Measurements from ENCODE around the gene ZBTB40. TPM values are rescaled to one million over a fixed set of nuclear protein-coding genes. Genes with fewer than 3 reads are reported as not detected.

The ZBTB40 gene
- total RNA-seq, 1 experiment from 2014 or later: 16.9 TPM

DNA sequence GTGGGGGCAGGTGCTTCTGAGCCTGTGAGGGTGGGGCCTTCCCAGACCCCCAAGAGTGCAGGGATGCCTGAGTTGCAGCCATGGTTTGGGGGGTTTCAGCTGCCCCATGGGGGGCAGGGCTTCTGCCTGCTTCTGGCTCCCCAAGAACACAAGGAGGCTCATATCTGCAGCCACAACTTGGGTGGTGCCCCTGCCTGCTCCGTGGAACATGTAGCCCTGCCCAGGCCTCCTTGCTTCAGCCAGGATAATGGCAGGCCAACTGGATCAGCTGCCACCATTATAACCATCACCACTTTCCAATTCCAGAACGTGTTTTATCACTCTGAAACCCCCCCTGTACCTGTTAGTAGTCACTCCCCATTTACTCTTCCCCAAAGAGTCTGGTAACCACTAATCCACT is 14.0 kb downstream of the ZBTB40 start:
- Histone ChIP-seq H3K36me3 (no peaks in the 10 kb centered on the region), H3K9me3 (replicated peaks) (no peaks in the 10 kb centered on the region), H3K4me3 (no peak overlapping the region), H3K27me3 (replicated peaks) (no peaks in the 10 kb centered on the region), H3K27ac (no peak overlapping the region), H3K4me1 (replicated peaks) (no peaks in the 10 kb centered on the region)
- no peak for DNase-seq (ENCODE audit: low read depth in 1 of 2, low spot score in 2 of 2)

DNA sequence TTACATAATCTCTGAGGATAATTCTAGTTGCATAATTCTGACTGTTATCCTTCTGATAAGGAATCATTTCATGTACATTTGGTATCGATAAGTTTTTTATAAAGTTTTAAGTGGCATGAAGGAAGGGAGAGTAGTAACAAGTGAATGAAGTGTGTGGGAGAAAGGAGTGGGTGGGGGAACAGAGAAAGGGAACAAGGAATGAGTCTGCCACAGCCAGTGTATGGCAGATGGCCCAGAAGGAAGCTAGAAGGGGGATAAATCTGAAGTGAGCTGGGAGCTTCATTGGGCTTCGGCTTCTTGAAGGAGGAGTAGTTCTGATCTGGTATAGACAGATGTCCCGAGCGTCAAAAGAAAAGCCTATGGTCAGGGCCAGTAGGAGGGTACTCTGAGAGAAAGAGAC is 18.6 kb downstream of the ZBTB40 start:
- Histone ChIP-seq H3K4me1 (replicated peaks) (no peaks in the 10 kb centered on the region), H3K4me3 (no peak overlapping the region), H3K27me3 (replicated peaks) (no peaks in the 10 kb centered on the region), H3K36me3 (peaks cover 3% of the 10 kb centered on the region; the same call in 1 of the 2 replicates), H3K9me3 (replicated peaks) (no peaks in the 10 kb centered on the region), H3K27ac (no peak overlapping the region)
- DNase-seq (ENCODE audit: low read depth in 1 of 2, low spot score in 2 of 2): no peak

DNA sequence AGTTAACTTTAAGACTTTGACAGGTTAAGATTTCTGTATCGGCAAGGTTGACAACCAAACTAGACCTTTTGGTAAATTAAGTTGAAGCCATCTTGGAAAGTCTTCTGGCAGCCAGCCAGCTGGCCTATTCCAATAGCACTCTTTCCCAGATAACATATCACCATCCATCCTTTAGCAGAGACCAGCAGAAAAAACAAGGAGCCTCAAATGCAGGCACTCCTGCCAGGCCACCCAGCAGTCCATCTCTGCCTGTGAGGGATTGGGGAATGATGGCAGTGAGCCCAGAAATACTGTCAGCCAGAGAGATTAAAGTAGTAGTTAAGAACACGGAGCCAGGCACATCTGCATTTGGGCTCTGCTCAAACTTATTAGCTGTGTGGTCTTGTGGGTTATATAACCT is 19.4 kb downstream of the ZBTB40 start:
- Histone ChIP-seq H3K9me3 (replicated peaks) (no peaks in the 10 kb centered on the region), H3K36me3 (peaks cover 3% of the 10 kb centered on the region; the same call in 1 of the 2 replicates), H3K4me3 (no peak overlapping the region), H3K27ac (no peak overlapping the region), H3K4me1 (replicated peaks) (no peaks in the 10 kb centered on the region), H3K27me3 (replicated peaks) (no peaks in the 10 kb centered on the region)
- no peak for DNase-seq (ENCODE audit: low read depth in 1 of 2, low spot score in 2 of 2)

DNA sequence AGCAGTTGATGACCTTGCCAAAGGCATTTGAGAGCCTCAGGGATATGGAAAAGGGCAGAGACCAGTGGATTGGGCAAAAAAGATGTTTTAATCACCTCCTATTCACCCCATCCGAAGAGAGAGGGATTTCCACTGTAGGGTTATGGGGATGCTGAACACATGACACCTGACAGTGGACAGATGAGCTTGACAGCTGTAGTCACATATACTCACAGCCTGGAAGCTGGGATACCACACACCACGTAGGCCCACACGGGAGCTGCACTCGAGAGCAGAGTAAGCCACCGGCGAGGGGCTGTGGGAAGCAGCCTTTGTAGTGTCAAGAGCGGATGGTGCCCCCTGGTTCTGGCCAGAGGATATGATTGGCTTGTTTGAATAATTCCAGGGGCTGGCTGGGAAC is 20.0 kb downstream of the ZBTB40 start:
- no peaks in the 10 kb centered on the region for H3K4me1 ChIP-seq (replicated peaks)
- H3K27ac ChIP-seq: no peak overlapping the region
- no peak overlapping the region for H3K4me3 ChIP-seq
- H3K9me3 ChIP-seq (replicated peaks): no peaks in the 10 kb centered on the region
- DNase-seq (ENCODE audit: low read depth in 1 of 2, low spot score in 2 of 2): no peak
- peaks cover 3% of the 10 kb centered on the region; the same call in 1 of the 2 replicates for H3K36me3 ChIP-seq
- no peaks in the 10 kb centered on the region for H3K27me3 ChIP-seq (replicated peaks)

DNA sequence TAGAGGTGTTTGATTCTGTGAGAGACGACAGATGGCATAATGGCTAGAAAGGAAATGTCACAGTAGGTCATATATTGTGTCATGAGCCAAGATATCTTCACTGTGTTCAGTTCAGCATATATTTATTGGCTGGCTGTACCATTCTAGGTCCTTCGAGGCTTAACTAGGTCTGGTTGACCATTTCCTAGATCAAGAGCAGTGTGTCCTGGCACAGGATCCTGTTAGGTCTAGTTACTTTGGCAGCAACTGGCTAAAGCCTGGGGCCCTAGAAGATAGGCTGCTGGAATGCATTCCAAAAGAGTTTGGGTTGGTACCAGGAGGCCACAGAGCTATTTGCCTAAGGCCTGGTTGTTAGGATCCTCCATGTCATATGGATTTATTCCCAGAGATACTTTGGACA is 20.9 kb downstream of the ZBTB40 start:
- no peak for DNase-seq (ENCODE audit: low read depth in 1 of 2, low spot score in 2 of 2)
- H3K27ac ChIP-seq: no peak overlapping the region
- peaks cover 3% of the 10 kb centered on the region; the same call in 1 of the 2 replicates for H3K36me3 ChIP-seq
- H3K4me1 ChIP-seq (replicated peaks): no peaks in the 10 kb centered on the region
- H3K9me3 ChIP-seq (replicated peaks): no peaks in the 10 kb centered on the region
- no peak overlapping the region for H3K4me3 ChIP-seq
- no peaks in the 10 kb centered on the region for H3K27me3 ChIP-seq (replicated peaks)

DNA sequence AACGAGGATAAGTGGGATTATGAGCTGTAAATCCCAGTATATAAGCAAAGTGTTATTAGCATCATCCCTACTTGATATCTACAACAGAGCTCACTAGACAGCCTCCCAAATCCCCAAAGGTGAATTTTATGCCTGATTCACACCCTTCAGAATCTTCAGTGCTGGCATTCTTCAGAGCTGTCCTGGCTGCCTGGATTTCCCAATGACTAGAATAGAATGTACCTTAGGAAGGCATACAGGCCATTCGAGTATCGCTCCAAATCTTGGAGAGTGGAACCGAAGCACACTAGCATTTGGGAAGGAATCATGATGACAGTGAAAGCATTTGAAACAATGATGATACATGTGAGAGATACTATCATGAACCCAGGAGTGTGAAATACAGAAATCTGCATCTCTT is 22.3 kb downstream of the ZBTB40 start:
- H3K27me3 ChIP-seq (replicated peaks): no peaks in the 10 kb centered on the region
- H3K9me3 ChIP-seq (replicated peaks): no peaks in the 10 kb centered on the region
- no peak for DNase-seq (ENCODE audit: low read depth in 1 of 2, low spot score in 2 of 2)
- H3K36me3 ChIP-seq: peaks cover 3% of the 10 kb centered on the region; the same call in 1 of the 2 replicates
- no peaks in the 10 kb centered on the region for H3K4me1 ChIP-seq (replicated peaks)
- H3K27ac ChIP-seq: no peak overlapping the region
- no peak overlapping the region for H3K4me3 ChIP-seq

DNA sequence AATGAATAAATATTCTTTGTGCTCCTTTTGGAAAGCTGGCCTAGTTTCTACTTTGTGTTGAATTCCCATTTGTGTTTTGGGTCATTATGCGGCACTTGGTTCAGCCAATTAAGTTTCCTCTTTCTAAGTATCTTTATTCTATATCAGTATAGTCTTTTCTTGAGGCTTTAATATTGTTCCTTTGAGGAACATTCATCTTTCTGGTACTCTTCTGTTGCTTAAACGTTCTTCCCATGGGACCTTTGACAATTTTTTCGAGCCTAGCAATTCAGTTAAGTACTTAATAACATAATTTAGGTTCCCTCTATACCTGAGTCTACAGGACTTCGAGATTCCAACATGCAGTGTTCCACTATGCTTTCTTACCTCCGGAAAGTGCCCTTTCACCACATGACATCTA is 24.9 kb downstream of the ZBTB40 start:
- Histone ChIP-seq H3K9me3 (replicated peaks) (no peaks in the 10 kb centered on the region), H3K36me3 (peaks cover 3% of the 10 kb centered on the region; the same call in 1 of the 2 replicates), H3K4me3 (no peak overlapping the region), H3K27me3 (replicated peaks) (no peaks in the 10 kb centered on the region), H3K27ac (no peak overlapping the region), H3K4me1 (replicated peaks) (no peaks in the 10 kb centered on the region)
- DNase-seq (ENCODE audit: low read depth in 1 of 2, low spot score in 2 of 2): no peak

DNA sequence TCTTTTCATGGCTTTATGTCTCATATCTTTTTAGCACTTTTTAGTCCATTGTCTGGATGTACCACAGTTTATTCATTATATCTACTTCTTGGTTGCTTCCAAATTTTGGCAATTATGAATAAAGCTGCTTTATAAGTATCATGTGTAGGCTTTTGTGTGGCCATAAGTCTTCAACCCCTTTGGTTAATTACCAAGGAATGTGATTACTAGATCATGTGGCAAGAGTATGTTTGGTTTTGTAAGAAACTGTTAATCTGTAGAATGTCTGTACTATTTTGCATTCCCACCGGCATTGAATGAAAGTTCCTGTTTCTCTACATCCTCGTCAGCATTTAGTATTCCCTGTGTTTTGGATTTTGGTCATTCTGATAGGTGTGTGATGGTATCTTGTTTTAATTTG is 31.5 kb downstream of the ZBTB40 start:
- Histone ChIP-seq H3K9me3 (replicated peaks) (peaks cover 4% of the 10 kb centered on the region; the same call in 1 of the 2 replicates), H3K36me3 (no peaks in the 10 kb centered on the region), H3K27me3 (replicated peaks) (no peaks in the 10 kb centered on the region), H3K4me3 (no peak overlapping the region), H3K4me1 (replicated peaks) (no peaks in the 10 kb centered on the region), H3K27ac (no peak overlapping the region)
- DNase-seq (ENCODE audit: low read depth in 1 of 2, low spot score in 2 of 2): no peak

DNA sequence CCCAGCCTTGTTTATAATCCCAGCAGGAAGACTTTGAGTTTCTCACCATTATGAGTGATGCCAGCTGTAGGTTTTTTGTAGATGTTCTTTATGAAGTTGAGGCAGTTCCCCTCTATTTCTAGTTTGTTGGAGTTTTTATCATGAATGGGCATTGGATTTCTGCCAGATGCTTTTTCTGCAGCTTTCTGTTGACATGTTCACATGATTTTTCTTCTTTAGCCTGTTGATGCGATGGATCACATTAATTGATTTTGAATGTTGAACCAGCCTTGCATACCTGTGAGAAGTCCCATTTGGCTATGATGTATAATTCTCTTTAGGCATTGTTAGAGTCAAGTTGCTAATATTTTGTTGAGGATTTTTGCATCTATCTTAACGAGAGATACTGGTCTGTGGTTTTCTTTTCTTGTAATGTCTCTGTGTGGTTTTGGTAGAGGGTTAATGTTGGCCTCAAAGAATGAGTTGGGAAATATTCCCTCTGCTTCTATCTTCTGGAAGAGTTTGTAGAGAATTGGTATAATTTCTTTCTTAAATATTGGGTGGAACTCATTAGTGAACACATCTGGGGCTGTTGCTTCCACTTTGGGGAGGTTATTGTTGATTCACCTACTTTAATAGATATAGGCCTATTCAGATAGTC is 33.2 kb downstream of the ZBTB40 start:
- H3K4me1 ChIP-seq (replicated peaks): no peaks in the 10 kb centered on the region
- DNase-seq (ENCODE audit: low read depth in 1 of 2, low spot score in 2 of 2): no peak
- no peaks in the 10 kb centered on the region for H3K36me3 ChIP-seq

DNA sequence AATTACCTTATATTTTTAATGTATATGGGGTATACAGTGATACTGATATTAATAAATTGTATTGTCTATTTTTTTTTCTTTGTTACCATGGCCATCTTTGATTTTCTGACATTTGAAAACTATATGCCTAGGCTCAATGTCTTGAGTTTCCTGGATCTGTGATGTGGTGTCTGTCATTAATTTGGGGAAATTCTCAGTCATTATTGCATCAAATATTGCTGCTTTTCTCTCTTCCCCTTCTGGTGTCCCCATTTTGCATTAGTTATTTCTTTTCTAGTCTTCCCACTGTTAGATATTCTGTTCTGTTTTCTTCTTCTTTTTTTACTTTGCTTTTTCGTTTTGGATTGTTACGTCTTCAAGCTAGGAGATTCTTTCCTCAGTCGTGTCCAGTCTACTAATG is 33.8 kb downstream of the ZBTB40 start:
- no peak for DNase-seq (ENCODE audit: low read depth in 1 of 2, low spot score in 2 of 2)
- no peaks in the 10 kb centered on the region for H3K36me3 ChIP-seq
- H3K9me3 ChIP-seq (replicated peaks): peaks cover 4% of the 10 kb centered on the region; the same call in 1 of the 2 replicates
- no peak overlapping the region for H3K27ac ChIP-seq
- no peak overlapping the region for H3K4me3 ChIP-seq
- no peaks in the 10 kb centered on the region for H3K27me3 ChIP-seq (replicated peaks)
- H3K4me1 ChIP-seq (replicated peaks): no peaks in the 10 kb centered on the region

More for the DNA sequence above, 33.2 kb downstream of the ZBTB40 start:
- no peaks in the 10 kb centered on the region for H3K27me3 ChIP-seq (replicated peaks)
- no peak overlapping the region for H3K27ac ChIP-seq
- H3K9me3 ChIP-seq (replicated peaks): peaks cover 4% of the 10 kb centered on the region; the same call in 1 of the 2 replicates
- H3K4me3 ChIP-seq: no peak overlapping the region

DNA sequence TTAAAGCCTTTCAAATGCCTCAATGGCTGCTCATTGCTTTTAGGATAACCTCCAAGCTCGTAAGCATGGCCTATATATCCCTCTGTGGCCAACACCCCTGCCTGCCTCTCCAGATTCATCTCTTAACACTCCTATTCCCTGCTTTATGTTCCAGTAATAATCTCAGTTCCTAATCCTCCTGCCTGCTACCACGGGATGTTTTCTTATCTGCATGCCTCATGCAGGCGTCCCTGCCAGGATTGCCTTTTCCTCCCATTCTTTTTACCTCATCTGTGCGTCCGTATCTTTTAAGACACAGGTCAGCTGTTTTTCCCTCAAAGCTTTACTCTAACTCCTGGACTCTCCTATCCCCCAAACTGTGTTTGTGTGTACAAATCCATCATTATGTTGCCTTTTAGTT is 36.1 kb downstream of the ZBTB40 start:
- Histone ChIP-seq H3K4me1 (replicated peaks) (no peaks in the 10 kb centered on the region), H3K36me3 (peaks cover 14% of the 10 kb centered on the region), H3K27ac (no peak overlapping the region), H3K9me3 (replicated peaks) (peaks cover 4% of the 10 kb centered on the region; the same call in 1 of the 2 replicates), H3K27me3 (replicated peaks) (no peaks in the 10 kb centered on the region), H3K4me3 (no peak overlapping the region)
- DNase-seq (ENCODE audit: low read depth in 1 of 2, low spot score in 2 of 2): no peak

DNA sequence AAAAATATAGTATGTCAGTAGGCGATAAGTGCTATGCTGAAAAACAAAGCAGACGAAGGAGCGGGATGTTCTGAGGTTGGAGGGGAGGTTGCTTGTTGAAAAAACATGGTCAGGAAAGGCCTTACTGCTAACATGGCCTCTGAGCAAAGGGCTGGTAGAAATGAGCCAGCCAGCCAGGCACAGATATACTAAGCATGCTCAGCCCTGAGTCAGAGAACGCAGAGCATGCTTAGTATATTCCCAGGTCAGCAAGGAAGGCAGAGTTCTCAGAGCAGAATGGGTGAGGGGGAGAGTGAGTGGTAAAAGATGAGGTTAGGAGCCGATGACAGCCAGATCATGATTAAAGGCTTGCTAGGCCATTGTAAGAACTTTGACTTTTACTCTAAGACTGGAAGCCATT is 36.7 kb downstream of the ZBTB40 start:
- no peaks in the 10 kb centered on the region for H3K4me1 ChIP-seq (replicated peaks)
- H3K27me3 ChIP-seq (replicated peaks): no peaks in the 10 kb centered on the region
- no peak overlapping the region for H3K27ac ChIP-seq
- no peak overlapping the region for H3K4me3 ChIP-seq
- peaks cover 19% of the 10 kb centered on the region for H3K36me3 ChIP-seq
- DNase-seq (ENCODE audit: low read depth in 1 of 2, low spot score in 2 of 2): no peak
- H3K9me3 ChIP-seq (replicated peaks): peaks cover 4% of the 10 kb centered on the region; the same call in 1 of the 2 replicates

DNA sequence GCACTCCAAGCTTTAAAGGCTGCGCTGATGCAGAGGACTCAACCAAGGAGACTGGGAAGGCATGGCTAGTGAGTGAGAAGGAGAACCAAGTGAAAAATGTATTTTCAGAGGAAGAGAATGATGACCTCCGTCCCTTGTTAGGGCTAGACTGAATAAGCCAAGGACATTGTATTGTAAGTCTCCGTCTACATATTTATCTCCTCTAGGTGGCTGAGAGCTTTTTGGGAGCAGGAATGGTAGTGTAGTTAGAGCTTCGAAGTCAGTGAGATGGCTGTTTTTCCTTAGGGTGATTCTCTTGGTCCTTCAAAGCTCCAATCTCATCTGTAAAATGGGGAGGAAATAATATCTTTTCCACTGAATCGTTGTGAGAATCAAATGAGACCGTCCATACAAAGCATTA is 37.6 kb downstream of the ZBTB40 start:
- Histone ChIP-seq H3K36me3 (peaks cover 21% of the 10 kb centered on the region), H3K27me3 (replicated peaks) (no peaks in the 10 kb centered on the region), H3K9me3 (replicated peaks) (peaks cover 4% of the 10 kb centered on the region; the same call in 1 of the 2 replicates), H3K4me3 (no peak overlapping the region), H3K4me1 (replicated peaks) (no peaks in the 10 kb centered on the region), H3K27ac (no peak overlapping the region)
- DNase-seq (ENCODE audit: low read depth in 1 of 2, low spot score in 2 of 2): no peak

DNA sequence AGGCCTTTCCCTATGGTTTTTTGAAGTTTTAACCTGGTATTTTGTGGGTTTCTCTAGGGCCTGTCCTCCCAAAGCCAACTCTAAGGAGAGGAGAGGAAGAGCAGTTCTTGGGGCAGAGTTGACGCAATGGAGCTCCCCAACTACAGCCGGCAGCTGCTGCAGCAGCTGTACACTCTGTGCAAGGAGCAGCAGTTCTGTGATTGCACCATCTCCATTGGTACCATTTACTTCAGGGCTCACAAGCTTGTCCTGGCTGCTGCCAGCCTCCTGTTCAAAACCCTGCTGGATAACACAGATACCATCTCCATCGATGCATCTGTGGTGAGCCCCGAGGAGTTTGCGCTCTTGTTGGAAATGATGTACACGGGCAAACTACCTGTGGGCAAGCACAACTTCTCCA is 38.2 kb downstream of the ZBTB40 start:
- H3K4me3 ChIP-seq: no peak overlapping the region
- no peak for DNase-seq (ENCODE audit: low read depth in 1 of 2, low spot score in 2 of 2)
- no peaks in the 10 kb centered on the region for H3K4me1 ChIP-seq (replicated peaks)
- peaks cover under 1% of the 10 kb centered on the region; the same call in 1 of the 2 replicates for H3K9me3 ChIP-seq (replicated peaks)
- H3K27me3 ChIP-seq (replicated peaks): no peaks in the 10 kb centered on the region
- no peak overlapping the region for H3K27ac ChIP-seq
- H3K36me3 ChIP-seq: peaks cover 21% of the 10 kb centered on the region

DNA sequence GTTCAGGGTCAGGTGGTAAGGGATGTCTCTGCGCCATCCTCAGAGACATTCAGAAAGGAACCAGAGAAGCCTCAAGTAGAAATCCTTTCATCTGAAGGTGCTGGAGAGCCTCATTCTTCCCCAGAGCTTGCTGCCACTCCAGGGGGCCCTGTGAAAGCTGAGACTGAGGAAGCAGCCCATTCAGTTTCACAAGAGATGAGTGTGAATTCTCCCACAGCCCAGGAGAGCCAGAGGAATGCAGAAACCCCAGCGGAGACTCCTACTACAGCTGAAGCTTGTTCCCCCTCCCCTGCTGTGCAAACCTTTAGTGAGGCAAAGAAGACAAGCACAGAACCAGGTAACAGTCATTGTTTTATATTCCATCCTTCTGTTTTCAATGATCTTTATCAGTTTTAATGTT is 38.7 kb downstream of the ZBTB40 start:
- no peak overlapping the region for H3K4me3 ChIP-seq
- H3K36me3 ChIP-seq: peaks cover 21% of the 10 kb centered on the region
- DNase-seq (ENCODE audit: low read depth in 1 of 2, low spot score in 2 of 2): no peak
- no peaks in the 10 kb centered on the region for H3K4me1 ChIP-seq (replicated peaks)
- H3K27me3 ChIP-seq (replicated peaks): no peaks in the 10 kb centered on the region
- H3K27ac ChIP-seq: no peak overlapping the region
- no peaks in the 10 kb centered on the region for H3K9me3 ChIP-seq (replicated peaks)
